MM.1S (cell line): ENCODE results near the gene GPR4.

Source experiments
- CTCF ChIP-seq: fragments of 300-600 bp; sonication (generic); IDR thresholded peaks from 2 replicates; pipeline ENCODE4 v1.5.1; 2016; ENCODE audit warnings: antibody characterized with exemption, low read length, mixed read lengths
- EZH2 ChIP-seq: fragments of 300-600 bp; sonication (generic); optimal IDR thresholded peaks from 2 replicates; pipeline ENCODE3; 2017; ENCODE audit warnings: low read depth, mild to moderate bottlenecking, antibody characterized with exemption, low read length, mixed read lengths
- EZH2phosphoT487 ChIP-seq: fragments of 300-600 bp; sonication (generic); IDR thresholded peaks from 2 replicates; pipeline ENCODE4 v1.6.1; 2018; ENCODE audit warnings: antibody characterized with exemption, low read length

GRCh38 chr19:45601524-45602374 is at the start of gene GPR4:
- TF ChIP-seq CTCF (no peak), EZH2phosphoT487 (no peak), EZH2 (no peak)
